VCaP (cell line): Measurements from ENCODE around the gene DCBLD1.

Source experiments
- H3K27ac ChIP-seq: fragments of 450-650 bp; 2 replicates; pipeline ENCODE4 v1.5.1; 2017
- TF ChIP-seq, protein P1 (sequence below): fragments of 450-650 bp; conservative IDR thresholded peaks from 2 replicates; pipeline ENCODE4 v1.5.1; 2017; ENCODE audit warnings: mild to moderate bottlenecking, moderate library complexity

DCBLD1 gene

GRCh38 chr6:117546674-117547073 is 64.2 kb downstream of the DCBLD1 start:
- TF ChIP-seq, protein P1, sequence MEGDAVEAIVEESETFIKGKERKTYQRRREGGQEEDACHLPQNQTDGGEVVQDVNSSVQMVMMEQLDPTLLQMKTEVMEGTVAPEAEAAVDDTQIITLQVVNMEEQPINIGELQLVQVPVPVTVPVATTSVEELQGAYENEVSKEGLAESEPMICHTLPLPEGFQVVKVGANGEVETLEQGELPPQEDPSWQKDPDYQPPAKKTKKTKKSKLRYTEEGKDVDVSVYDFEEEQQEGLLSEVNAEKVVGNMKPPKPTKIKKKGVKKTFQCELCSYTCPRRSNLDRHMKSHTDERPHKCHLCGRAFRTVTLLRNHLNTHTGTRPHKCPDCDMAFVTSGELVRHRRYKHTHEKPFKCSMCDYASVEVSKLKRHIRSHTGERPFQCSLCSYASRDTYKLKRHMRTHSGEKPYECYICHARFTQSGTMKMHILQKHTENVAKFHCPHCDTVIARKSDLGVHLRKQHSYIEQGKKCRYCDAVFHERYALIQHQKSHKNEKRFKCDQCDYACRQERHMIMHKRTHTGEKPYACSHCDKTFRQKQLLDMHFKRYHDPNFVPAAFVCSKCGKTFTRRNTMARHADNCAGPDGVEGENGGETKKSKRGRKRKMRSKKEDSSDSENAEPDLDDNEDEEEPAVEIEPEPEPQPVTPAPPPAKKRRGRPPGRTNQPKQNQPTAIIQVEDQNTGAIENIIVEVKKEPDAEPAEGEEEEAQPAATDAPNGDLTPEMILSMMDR = no peak
- no peak overlapping the region for H3K27ac ChIP-seq

DNA sequence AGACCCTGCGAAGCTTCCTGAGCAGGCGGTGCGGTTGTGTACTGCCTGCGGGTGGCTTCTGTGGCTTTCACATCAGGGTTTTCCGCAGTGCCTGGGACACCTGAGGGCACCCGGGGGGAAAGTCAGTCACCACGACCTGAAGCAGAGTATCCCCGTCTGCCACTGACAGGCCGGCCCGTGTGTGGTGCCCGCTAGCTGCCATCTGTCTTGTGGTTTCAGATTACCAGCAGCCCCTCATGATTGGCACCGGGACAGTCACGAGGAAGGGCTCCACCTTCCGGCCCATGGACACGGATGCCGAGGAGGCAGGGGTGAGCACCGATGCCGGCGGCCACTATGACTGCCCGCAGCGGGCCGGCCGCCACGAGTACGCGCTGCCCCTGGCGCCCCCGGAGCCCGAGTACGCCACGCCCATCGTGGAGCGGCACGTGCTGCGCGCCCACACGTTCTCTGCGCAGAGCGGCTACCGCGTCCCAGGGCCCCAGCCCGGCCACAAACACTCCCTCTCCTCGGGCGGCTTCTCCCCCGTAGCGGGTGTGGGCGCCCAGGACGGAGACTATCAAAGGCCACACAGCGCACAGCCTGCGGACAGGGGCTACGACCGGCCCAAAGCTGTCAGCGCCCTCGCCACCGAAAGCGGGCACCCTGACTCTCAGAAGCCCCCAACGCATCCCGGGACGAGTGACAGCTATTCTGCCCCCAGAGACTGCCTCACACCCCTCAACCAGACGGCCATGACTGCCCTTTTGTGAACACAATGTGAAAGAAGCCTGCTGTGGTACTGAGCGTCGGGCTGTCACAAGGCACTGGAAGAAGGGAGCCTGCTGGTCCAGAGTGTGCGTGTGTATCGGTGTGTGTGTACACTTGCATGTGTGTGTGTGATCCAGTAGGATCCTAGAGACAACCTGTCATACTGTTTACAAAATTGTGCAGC is 65.5 kb downstream of the DCBLD1 start:
- TF ChIP-seq, protein P1 = no peak
- no peak overlapping the region for H3K27ac ChIP-seq

GRCh38 chr6:117548797-117549301 is 66.4 kb downstream of the DCBLD1 start:
- TF ChIP-seq, protein P1 = no peak
- no peak overlapping the region for H3K27ac ChIP-seq

DNA sequence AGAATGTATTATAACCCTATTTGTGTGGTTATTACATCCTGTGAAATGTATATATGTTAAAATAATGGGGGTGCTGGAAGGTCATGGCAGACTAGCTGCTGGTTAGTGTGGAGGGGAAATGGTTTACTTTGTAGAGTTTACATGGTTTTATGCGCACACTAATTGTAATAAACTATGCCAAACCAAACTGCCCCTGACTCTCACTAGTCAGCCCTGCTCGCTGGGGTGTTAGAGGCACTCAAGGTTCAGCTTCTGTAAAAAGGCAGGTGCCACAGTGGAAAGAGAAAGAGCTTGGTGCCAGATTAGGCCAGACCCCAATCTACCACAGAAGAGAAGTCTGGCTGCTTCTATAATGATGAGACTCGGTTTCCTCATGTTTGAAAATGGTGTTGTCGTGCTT is 67.1 kb downstream of the DCBLD1 start:
- TF ChIP-seq, protein P1 = no peak
- peak overlapping the region; percentile 25; the same call in 1 of the 2 replicates for H3K27ac ChIP-seq

GRCh38 chr6:117550078-117550600 is 67.7 kb downstream of the DCBLD1 start:
- TF ChIP-seq, protein P1 = no peak
- H3K27ac ChIP-seq = peak overlapping the region; percentile 25; the same call in 1 of the 2 replicates

DNA sequence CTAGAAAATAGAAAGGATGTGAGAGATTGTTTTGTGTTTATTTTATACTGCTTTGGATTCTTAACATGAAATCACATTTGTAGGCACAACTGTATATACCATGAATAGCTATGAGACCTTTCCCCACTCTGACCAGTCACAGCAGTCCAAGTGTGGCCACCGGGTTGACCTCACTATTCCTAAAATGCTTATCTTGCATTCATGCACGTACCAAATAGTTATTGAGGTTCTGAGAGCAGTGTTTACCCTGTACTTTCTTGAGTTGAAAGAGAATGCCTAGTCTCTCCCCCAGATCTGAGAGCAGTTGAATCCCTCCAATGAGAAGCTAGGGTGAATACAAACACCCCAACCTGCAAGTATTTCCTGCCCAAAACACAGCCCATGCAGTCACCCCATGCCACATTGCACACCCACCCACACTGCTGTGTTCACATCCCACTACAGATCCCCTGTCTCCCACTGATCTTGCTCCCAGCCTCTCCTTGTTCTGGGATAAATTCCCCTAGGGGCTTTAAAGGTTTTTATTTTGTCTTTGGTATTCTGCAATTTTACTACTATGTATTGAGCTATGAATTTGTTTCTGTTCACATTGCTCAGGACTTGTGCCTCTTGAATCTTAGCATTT is 68.3 kb downstream of the DCBLD1 start:
- TF ChIP-seq, protein P1 = no peak

DNA sequence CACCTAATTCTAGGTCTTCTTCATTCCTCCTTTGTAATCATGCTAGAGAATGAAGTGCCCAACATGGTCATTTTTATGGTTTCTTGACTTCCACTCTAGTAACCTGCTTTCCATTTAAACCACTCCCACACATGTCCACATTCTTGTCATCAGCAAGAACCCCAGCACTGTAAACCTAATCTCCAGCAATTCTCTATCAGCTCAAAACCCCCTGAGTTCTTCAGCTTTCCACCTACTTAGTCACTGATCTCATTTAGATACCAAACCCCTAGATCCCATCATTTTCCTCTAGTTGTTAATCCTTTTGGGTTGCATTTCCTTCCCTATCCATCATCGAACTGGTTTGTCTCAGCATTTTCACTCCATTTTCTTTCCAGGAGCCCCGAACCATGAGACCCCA is 70.1 kb downstream of the DCBLD1 start:
- no peak overlapping the region for H3K27ac ChIP-seq
- TF ChIP-seq, protein P1 = no peak

More for the DNA sequence above, 68.3 kb downstream of the DCBLD1 start:
- peak overlapping the region; percentile 25; the same call in 1 of the 2 replicates for H3K27ac ChIP-seq
